Effector CD4-positive, alpha-beta T cell (primary cell): ENCODE data around the gene MT1HL1.
"Not testable (repeated sequence)": the region's sequence is repeated elsewhere in the genome, so short reads cannot be mapped to it uniquely, and the experiment has no call there.

Experiments
- DNase-seq: peaks from one replicate; pipeline ENCODE4 v3.0.0-alpha.2; 2020

Gene MT1HL1

DNA sequence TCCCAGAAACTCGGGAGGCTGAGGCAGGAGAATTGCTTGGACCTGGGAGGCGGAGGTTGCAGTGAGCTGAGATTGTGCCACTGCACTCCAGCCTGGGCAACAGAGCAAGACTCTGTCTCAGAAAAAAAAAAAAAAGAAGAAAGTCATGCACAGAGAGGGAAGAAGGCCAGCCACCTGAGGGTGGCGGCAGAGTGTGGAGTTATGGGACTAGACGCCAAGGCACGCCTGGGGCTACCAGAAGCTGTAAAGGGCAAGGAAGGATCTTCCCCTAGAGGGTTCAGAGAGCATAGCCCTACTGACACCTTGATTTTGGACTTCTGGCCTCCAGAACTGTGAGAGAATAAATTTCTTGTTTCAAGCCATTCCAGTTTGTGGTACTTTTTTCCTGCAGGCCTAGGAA is 30.2 kb downstream of the MT1HL1 start:
- DNase-seq, result not testable (repeated sequence)

DNA sequence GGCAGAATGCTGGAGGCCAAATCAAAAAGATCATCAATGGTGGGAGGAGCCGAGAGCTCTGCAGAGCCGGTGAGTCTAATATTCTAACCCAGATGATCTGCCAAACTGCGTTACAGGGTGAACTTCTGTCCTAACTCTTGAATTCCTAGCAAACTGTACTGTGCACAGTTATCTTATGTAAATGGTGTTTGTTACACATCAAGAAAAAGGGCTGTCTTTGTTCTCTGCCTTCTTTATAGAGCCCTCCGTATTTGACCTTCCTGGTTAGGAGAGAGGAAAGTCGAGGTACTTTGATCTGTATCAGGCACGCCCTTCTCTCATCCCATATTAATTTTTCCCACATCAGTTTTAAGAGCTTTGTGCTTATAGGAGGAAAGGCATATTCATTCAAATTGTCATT is 37.6 kb downstream of the MT1HL1 start:
- no peak for DNase-seq

DNA sequence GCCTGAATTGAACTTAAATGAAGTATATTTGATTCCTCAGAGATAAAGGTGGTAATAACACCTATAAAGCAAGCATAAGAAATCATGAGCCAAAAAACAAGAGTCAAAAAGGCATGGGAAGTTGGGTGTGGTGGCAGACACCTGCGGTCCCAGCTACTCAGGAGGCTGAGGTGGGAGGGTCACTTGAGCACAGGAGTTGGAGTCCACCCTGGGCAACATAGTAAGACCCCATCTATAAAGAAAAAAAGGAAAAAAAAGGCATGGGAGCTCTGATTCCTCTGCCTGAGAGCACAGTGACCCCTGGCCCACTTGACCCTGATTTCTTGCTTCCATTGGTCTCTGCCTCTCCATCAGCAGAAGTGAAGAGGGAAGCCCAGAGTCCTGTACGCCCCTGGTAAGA is 40.3 kb downstream of the MT1HL1 start:
- no peak for DNase-seq

DNA sequence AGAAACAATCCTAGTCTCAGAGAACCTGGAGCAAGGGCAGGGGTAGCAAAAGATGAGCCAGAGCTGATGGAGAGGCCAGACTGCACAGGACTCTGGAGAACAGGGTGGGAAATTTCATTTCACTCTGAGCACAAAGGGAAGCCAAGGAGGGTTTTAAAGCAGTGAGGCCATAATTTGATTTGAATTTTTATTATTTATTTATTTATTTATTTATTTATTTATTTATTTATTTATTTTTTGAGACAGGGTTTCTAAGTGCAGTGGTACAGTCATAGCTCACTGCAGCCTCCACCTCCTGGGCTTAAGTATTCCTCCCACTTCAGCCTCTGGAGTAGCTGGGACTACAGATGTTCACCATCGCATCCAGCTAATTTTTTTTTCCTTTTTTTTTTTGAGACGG is 45.1 kb downstream of the MT1HL1 start:
- DNase-seq, result no peak

DNA sequence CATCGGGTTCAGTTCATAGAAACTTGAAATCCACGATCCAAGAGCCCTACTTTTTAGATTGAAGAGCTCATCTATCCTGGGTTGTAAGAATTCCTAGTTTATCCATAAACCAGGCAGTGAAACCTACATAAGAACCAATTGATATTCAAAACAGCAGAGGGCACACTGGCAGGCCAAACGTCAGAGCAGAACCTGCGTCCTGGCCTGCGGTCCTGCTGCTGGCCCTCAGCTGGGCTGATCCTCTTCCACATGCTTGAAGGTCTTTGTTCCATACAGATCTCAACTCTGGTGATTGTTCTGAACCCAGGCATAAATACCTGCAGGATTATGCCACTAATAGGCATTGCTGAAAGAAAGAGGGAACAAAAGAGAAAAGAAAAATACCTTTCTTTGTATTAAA is 47.0 kb downstream of the MT1HL1 start:
- no peak for DNase-seq
